GM18508 (cell line): ENCODE measurements around the gene LAIR2.
"Not testable (repeated sequence)": the region's sequence is repeated elsewhere in the genome, so short reads cannot be mapped to it uniquely, and the experiment has no call there.

Experiments used
- ATAC-seq: cut with Tn5 transposase; IDR thresholded peaks from one replicate; pipeline ENCODE4 v1.9.1; 2021; ENCODE audit warnings: moderate number of reproducible peaks; ENCODE audit not compliant: insufficient read depth, unreplicated experiment

LAIR2 gene

GRCh38 chr19:54489766-54490165 lies 12.9 kb upstream of the LAIR2 start:
- no peak for ATAC-seq

GRCh38 chr19:54492568-54492967 lies 10.1 kb upstream of the LAIR2 start:
- ATAC-seq = no peak

GRCh38 chr19:54493056-54493455 lies 9.6 kb upstream of the LAIR2 start:
- ATAC-seq = not testable (repeated sequence)

GRCh38 chr19:54493967-54494585 lies 8.6 kb upstream of the LAIR2 start:
- ATAC-seq = no peak

- ATAC-seq = not testable (repeated sequence)
Measured at GRCh38 chr19:54495284-54495683, 7.3 kb upstream of the LAIR2 start.

GRCh38 chr19:54497747-54498450 lies 4.7 kb upstream of the LAIR2 start:
- not testable (repeated sequence) for ATAC-seq

- not testable (repeated sequence) for ATAC-seq
Measured at GRCh38 chr19:54498451-54498772, 4.2 kb upstream of the LAIR2 start.

GRCh38 chr19:54505542-54505941 lies 2.9 kb downstream of the LAIR2 start:
- not testable (repeated sequence) for ATAC-seq

- ATAC-seq = no peak
Measured at GRCh38 chr19:54506079-54506478, 3.4 kb downstream of the LAIR2 start.

- not testable (repeated sequence) for ATAC-seq
Measured at GRCh38 chr19:54507038-54507717, 4.5 kb downstream of the LAIR2 start.

- no peak for ATAC-seq
Measured at GRCh38 chr19:54507824-54508223, 5.2 kb downstream of the LAIR2 start.

GRCh38 chr19:54508487-54508886 lies 5.9 kb downstream of the LAIR2 start:
- not testable (repeated sequence) for ATAC-seq

GRCh38 chr19:54509200-54509940 lies 6.7 kb downstream of the LAIR2 start:
- ATAC-seq = not testable (repeated sequence)

GRCh38 chr19:54515156-54515555 lies 12.5 kb downstream of the LAIR2 start:
- no peak for ATAC-seq

GRCh38 chr19:54517483-54517882 lies 14.9 kb downstream of the LAIR2 start:
- ATAC-seq = no peak

- ATAC-seq = peak; percentile 55
Measured at GRCh38 chr19:54518844-54519243, 16.2 kb downstream of the LAIR2 start.

- ATAC-seq = no peak
Measured at GRCh38 chr19:54521022-54521859, 18.6 kb downstream of the LAIR2 start.

GRCh38 chr19:54521860-54522513 lies 19.4 kb downstream of the LAIR2 start:
- ATAC-seq = no peak

GRCh38 chr19:54523403-54523802 lies 20.8 kb downstream of the LAIR2 start:
- ATAC-seq = no peak
